Mucosa of rectum (tissue), 2 donors: ENCODE results near the gene CHCHD6.

Experiments
- H3K27ac ChIP-seq, 2 donors: one replicate each; pipeline ENCODE4 v1.7.0; 2013; ENCODE audit warnings: inconsistent platforms in 2 of 2, low read depth in 2 of 2, low read length in 2 of 2
- H3K27me3 ChIP-seq, 2 donors: one replicate each; pipeline ENCODE4 v1.7.0; 2013; ENCODE audit warnings: low read length in 2 of 2; ENCODE audit not compliant: control insufficient read depth in 2 of 2, insufficient read depth in 2 of 2
- H3K36me3 ChIP-seq, 2 donors: one replicate each; pipeline ENCODE4 v1.7.0; 2013; ENCODE audit warnings: low read length in 2 of 2; ENCODE audit not compliant: control insufficient read depth in 2 of 2, insufficient read depth in 2 of 2
- H3K4me1 ChIP-seq, 2 donors: one replicate each; pipeline ENCODE4 v1.7.0; 2013; ENCODE audit warnings: low read length in 2 of 2, mild to moderate bottlenecking in 1 of 2; ENCODE audit not compliant: control insufficient read depth in 2 of 2, insufficient read depth in 2 of 2
- H3K4me3 ChIP-seq, 2 donors: one replicate each; pipeline ENCODE4 v1.7.0; 2013; ENCODE audit warnings: low read length in 2 of 2
- H3K9ac ChIP-seq, 2 donors: one replicate each; pipeline ENCODE4 v1.7.0; 2013; ENCODE audit warnings: low read length in 2 of 2, low read depth in 1 of 2, mild to moderate bottlenecking in 1 of 2
- H3K9me3 ChIP-seq, 2 donors: one replicate each; pipeline ENCODE4 v1.7.0; 2013; ENCODE audit warnings: low read length in 2 of 2; ENCODE audit not compliant: control insufficient read depth in 2 of 2
- donor health status: healthy.
- donor health status: Normal muscosa, but diverticular disease.

Gene CHCHD6

GRCh38 chr3:126944089-126944965 is 240.3 kb downstream of the CHCHD6 start:
- Histone ChIP-seq H3K27me3 (no peaks in the 10 kb centered on the region), H3K9ac (no peak overlapping the region), H3K9me3 (no peaks in the 10 kb centered on the region), H3K27ac (no peak overlapping the region), H3K4me3 (no peak overlapping the region), H3K4me1 (peaks cover 2 to 3% of the 10 kb centered on the region in 2 donors), H3K36me3 (peaks cover 0 to 5% of the 10 kb centered on the region in 2 donors)

- H3K36me3 ChIP-seq = peaks cover 0 to 5% of the 10 kb centered on the region in 2 donors
- no peaks in the 10 kb centered on the region for H3K4me1 ChIP-seq
- H3K27ac ChIP-seq = no peak overlapping the region
- H3K4me3 ChIP-seq = no peak overlapping the region
- no peaks in the 10 kb centered on the region for H3K27me3 ChIP-seq
- H3K9me3 ChIP-seq = no peaks in the 10 kb centered on the region
- no peak overlapping the region for H3K9ac ChIP-seq
Observed at GRCh38 chr3:126945171-126945721, 241.2 kb downstream of the CHCHD6 start.

GRCh38 chr3:126945891-126946290 is 241.9 kb downstream of the CHCHD6 start:
- Histone ChIP-seq H3K36me3 (peaks cover 0 to 5% of the 10 kb centered on the region in 2 donors), H3K9ac (no peak overlapping the region), H3K4me1 (no peaks in the 10 kb centered on the region), H3K4me3 (no peak overlapping the region), H3K9me3 (no peaks in the 10 kb centered on the region), H3K27ac (no peak overlapping the region), H3K27me3 (no peaks in the 10 kb centered on the region)

GRCh38 chr3:126946405-126946804 is 242.4 kb downstream of the CHCHD6 start:
- Histone ChIP-seq H3K4me3 (no peak overlapping the region), H3K9ac (no peak overlapping the region), H3K36me3 (peaks cover 0 to 5% of the 10 kb centered on the region in 2 donors), H3K27me3 (no peaks in the 10 kb centered on the region), H3K4me1 (no peaks in the 10 kb centered on the region), H3K27ac (no peak overlapping the region), H3K9me3 (no peaks in the 10 kb centered on the region)

GRCh38 chr3:126947429-126947828 is 243.4 kb downstream of the CHCHD6 start:
- no peaks in the 10 kb centered on the region for H3K4me1 ChIP-seq
- H3K36me3 ChIP-seq = peaks cover 0 to 5% of the 10 kb centered on the region in 2 donors
- no peak overlapping the region for H3K9ac ChIP-seq
- H3K9me3 ChIP-seq = no peaks in the 10 kb centered on the region
- no peak overlapping the region for H3K4me3 ChIP-seq
- H3K27me3 ChIP-seq = no peaks in the 10 kb centered on the region
- no peak overlapping the region for H3K27ac ChIP-seq

GRCh38 chr3:126948980-126949535 is 245.0 kb downstream of the CHCHD6 start:
- Histone ChIP-seq H3K27me3 (no peaks in the 10 kb centered on the region), H3K27ac (no peak overlapping the region), H3K4me1 (no peaks in the 10 kb centered on the region), H3K9me3 (no peaks in the 10 kb centered on the region), H3K9ac (no peak overlapping the region), H3K36me3 (peaks cover 0 to 5% of the 10 kb centered on the region in 2 donors), H3K4me3 (no peak overlapping the region)

- H3K9me3 ChIP-seq = no peaks in the 10 kb centered on the region
- H3K27ac ChIP-seq = no peak overlapping the region
- H3K27me3 ChIP-seq = no peaks in the 10 kb centered on the region
- no peak overlapping the region for H3K9ac ChIP-seq
- no peaks in the 10 kb centered on the region for H3K4me1 ChIP-seq
- H3K36me3 ChIP-seq = peaks cover 0 to 5% of the 10 kb centered on the region in 2 donors
- no peak overlapping the region for H3K4me3 ChIP-seq
Observed at GRCh38 chr3:126951561-126951960, 247.5 kb downstream of the CHCHD6 start.

- H3K9ac ChIP-seq = no peak overlapping the region
- no peak overlapping the region for H3K27ac ChIP-seq
- H3K4me3 ChIP-seq = no peak overlapping the region
- peaks cover 0 to 5% of the 10 kb centered on the region in 2 donors for H3K36me3 ChIP-seq
- no peaks in the 10 kb centered on the region for H3K4me1 ChIP-seq
- no peaks in the 10 kb centered on the region for H3K27me3 ChIP-seq
- no peaks in the 10 kb centered on the region for H3K9me3 ChIP-seq
Observed at GRCh38 chr3:126952261-126952982, 248.4 kb downstream of the CHCHD6 start.

GRCh38 chr3:126952983-126953660 is 249.1 kb downstream of the CHCHD6 start:
- H3K9ac ChIP-seq = no peak overlapping the region

More at GRCh38 chr3:126952983-126953660, 249.1 kb downstream of the CHCHD6 start:
- Histone ChIP-seq H3K4me3 (no peak overlapping the region), H3K4me1 (no peaks in the 10 kb centered on the region), H3K36me3 (peaks cover 0 to under 1% of the 10 kb centered on the region in 2 donors), H3K9me3 (no peaks in the 10 kb centered on the region), H3K27me3 (no peaks in the 10 kb centered on the region), H3K27ac (no peak overlapping the region)
